ENCODE measurements around the gene HOXB13. TPM values are rescaled to one million over a fixed set of nuclear protein-coding genes. Genes with fewer than 3 reads are reported as not detected.

Gene HOXB13
- total RNA-seq, 1 donor from 2014 or later: not detected

Small RNAs within 50 kb of the gene (microRNA-seq; reads per million reads assigned to microRNA genes)
- not detected for gene MIR3185

Other genes starting within 250 kb of the HOXB13 start
- not detected for gene HOXB1, start 197.7 kb downstream of the HOXB13 start, total RNA-seq
- gene HOXB2, start 183.6 kb downstream of the HOXB13 start, total RNA-seq: 2.5 TPM
- 0.38 TPM for gene HOXB4, start 150.4 kb downstream of the HOXB13 start, total RNA-seq
- 1.2 TPM for gene HOXB3, start 138.5 kb downstream of the HOXB13 start, total RNA-seq
- not detected for gene HOXB5, start 135.0 kb downstream of the HOXB13 start, total RNA-seq
- gene HOXB6, start 123.8 kb downstream of the HOXB13 start, total RNA-seq: 0.57 TPM
- gene HOXB7, start 117.7 kb downstream of the HOXB13 start, total RNA-seq: 0.41 TPM
- gene HOXB8, start 113.5 kb downstream of the HOXB13 start, total RNA-seq: not detected
- gene HOXB9, start 102.4 kb downstream of the HOXB13 start, total RNA-seq: not detected
- gene PRAC1, start 6.2 kb downstream of the HOXB13 start, total RNA-seq: not detected
- not detected for gene PRAC2, start 5.6 kb downstream of the HOXB13 start, total RNA-seq
- 0.08 TPM for gene TTLL6, start 88.5 kb upstream of the HOXB13 start, total RNA-seq
- gene CALCOCO2, start 102.3 kb upstream of the HOXB13 start, total RNA-seq: 321 TPM
- 504 TPM for gene ATP5MC1, start 164.0 kb upstream of the HOXB13 start, total RNA-seq
- 37.4 TPM for gene UBE2Z, start 179.7 kb upstream of the HOXB13 start, total RNA-seq
- 104 TPM for gene SNF8, start 216.1 kb upstream of the HOXB13 start, total RNA-seq
- gene GIP, start 239.8 kb upstream of the HOXB13 start, total RNA-seq: not detected